HepG2 (cell line): ENCODE measurements around the gene CYB5A. TPM values are rescaled to one million over a fixed set of nuclear protein-coding genes. Genes with fewer than 3 reads are reported as not detected.

ENCODE experiments used
- ADNP ChIP-seq: sonication (generic); formaldehyde crosslinking; IDR thresholded peaks from 2 replicates; pipeline ENCODE4 v1.4.0; 2020; ENCODE audit warnings: missing genetic modification reagents
- CCDC6 ChIP-seq: sonication (generic); formaldehyde crosslinking; IDR thresholded peaks from 2 replicates; pipeline ENCODE4 v1.8.1; 2022; ENCODE audit warnings: mild to moderate bottlenecking, missing genetic modification reagents, moderate library complexity
- CEBPB ChIP-seq: IDR thresholded peaks from 2 replicates; pipeline ENCODE4 v1.6.1; 2011; ENCODE audit warnings: low read depth, low read length, improper control_type of control experiment, borderline replicate concordance
- EP300 ChIP-seq, 3 experiments: sonication (generic) in 1 of 3; formaldehyde crosslinking in 1 of 3; IDR thresholded peaks; 2 replicates each; pipeline versions ENCODE4 v1.5.1 to v1.6.1; 2011 to 2020; ENCODE audit warnings: low read depth in 2 of 3, low read length in 2 of 3, borderline replicate concordance in 1 of 3, improper control_type of control experiment in 1 of 3, mild to moderate bottlenecking in 1 of 3, missing genetic modification reagents in 1 of 3, moderate library complexity in 1 of 3
- ETV5 ChIP-seq: IDR thresholded peaks from 2 replicates; pipeline ENCODE4 v1.6.1; 2018; ENCODE audit warnings: missing biosample characterization, missing genetic modification reagents, inconsistent platforms, borderline replicate concordance
- FOSL1 ChIP-seq: sonication (generic); formaldehyde crosslinking; IDR thresholded peaks from 2 replicates; pipeline ENCODE4 v1.9.0; 2021; ENCODE audit warnings: missing genetic modification reagents, borderline replicate concordance
- FOXO1 ChIP-seq: sonication (generic); formaldehyde crosslinking; IDR thresholded peaks from 2 replicates; pipeline ENCODE4 v1.4.0; 2020; ENCODE audit warnings: missing genetic modification reagents
- GABPA ChIP-seq, 2 experiments: IDR thresholded peaks; 2 replicates each; pipeline ENCODE4 v1.6.1; 2011 to 2016; ENCODE audit warnings: low read depth in 2 of 2, low read length in 1 of 2, missing biosample characterization in 1 of 2, missing genetic modification characterization in 1 of 2
- GLI4 ChIP-seq: sonication (generic); formaldehyde crosslinking; IDR thresholded peaks from 2 replicates; pipeline ENCODE4 v1.5.1; 2020; ENCODE audit warnings: missing genetic modification reagents, mild to moderate bottlenecking, moderate library complexity, borderline replicate concordance
- ISL2 ChIP-seq: sonication (generic); formaldehyde crosslinking; IDR thresholded peaks from 2 replicates; pipeline ENCODE4 v1.5.0; 2020; ENCODE audit warnings: missing genetic modification reagents
- KLF16 ChIP-seq, 2 experiments: sonication (generic) in 1 of 2; formaldehyde crosslinking in 1 of 2; IDR thresholded peaks; 2 replicates each; pipeline versions ENCODE4 v1.6.1 to v1.8.0; 2016 to 2023; ENCODE audit warnings: missing genetic modification reagents in 2 of 2, missing compliant biosample characterization in 1 of 2
- KMT2B ChIP-seq: IDR thresholded peaks from 2 replicates; pipeline ENCODE4 v1.6.1; 2016; ENCODE audit warnings: missing genetic modification reagents, missing compliant biosample characterization
- MYPOP ChIP-seq: sonication (generic); formaldehyde crosslinking; IDR thresholded peaks from 2 replicates; pipeline ENCODE4 v1.8.1; 2023; ENCODE audit warnings: mild to moderate bottlenecking, moderate library complexity, missing genetic modification reagents
- NFKBIZ ChIP-seq: IDR thresholded peaks from 2 replicates; pipeline ENCODE4 v1.6.1; 2018; ENCODE audit warnings: missing genetic modification reagents, missing compliant biosample characterization
- NR2F6 ChIP-seq, 2 experiments: IDR thresholded peaks; 2 replicates each; pipeline ENCODE4 v1.6.1; 2016; ENCODE audit warnings: antibody characterized with exemption in 1 of 2, mild to moderate bottlenecking in 1 of 2
- PHF8 ChIP-seq: sonication (generic); formaldehyde crosslinking; IDR thresholded peaks from 2 replicates; pipeline ENCODE4 v1.5.0; 2020; ENCODE audit warnings: missing genetic modification reagents
- PPARG ChIP-seq: conservative IDR thresholded peaks from 2 replicates; pipeline ENCODE4 v1.6.1; 2016; ENCODE audit warnings: missing biosample characterization, missing genetic modification reagents
- RFX5 ChIP-seq: IDR thresholded peaks from 2 replicates; pipeline ENCODE4 v1.6.1; 2011; ENCODE audit warnings: low read depth, low read length, improper control_type of control experiment
- YEATS4 ChIP-seq: sonication (generic); formaldehyde crosslinking; IDR thresholded peaks from 2 replicates; pipeline ENCODE4 v1.4.0; 2020; ENCODE audit warnings: missing genetic modification reagents, borderline replicate concordance
- ZFP41 ChIP-seq: sonication (generic); formaldehyde crosslinking; IDR thresholded peaks from 2 replicates; pipeline ENCODE4 v1.4.0; 2020; ENCODE audit warnings: mild to moderate bottlenecking, missing genetic modification reagents, borderline replicate concordance
- ZNF44 ChIP-seq: sonication (generic); formaldehyde crosslinking; IDR thresholded peaks from 2 replicates; pipeline ENCODE4 v1.5.1; 2020; ENCODE audit warnings: mild to moderate bottlenecking, missing genetic modification reagents
- ZNF496 ChIP-seq: sonication (generic); formaldehyde crosslinking; IDR thresholded peaks from 2 replicates; pipeline ENCODE4 v1.8.1; 2023; ENCODE audit warnings: mild to moderate bottlenecking, moderate library complexity, missing genetic modification reagents; ENCODE audit not compliant: insufficient replicate concordance
- ZNF501 ChIP-seq: sonication (generic); formaldehyde crosslinking; IDR thresholded peaks from 2 replicates; pipeline ENCODE4 v1.5.1; 2020; ENCODE audit warnings: mild to moderate bottlenecking, moderate library complexity, missing genetic modification reagents
- ZNF546 ChIP-seq: sonication (generic); formaldehyde crosslinking; conservative IDR thresholded peaks from 2 replicates; pipeline ENCODE4 v1.8.1; 2023; ENCODE audit warnings: mild to moderate bottlenecking, missing genetic modification reagents
- ZNF564 ChIP-seq: sonication (generic); formaldehyde crosslinking; IDR thresholded peaks from 2 replicates; pipeline ENCODE4 v1.8.1; 2023; ENCODE audit warnings: mild to moderate bottlenecking, missing genetic modification reagents
- ZNF709 ChIP-seq: sonication (generic); formaldehyde crosslinking; IDR thresholded peaks from 2 replicates; pipeline ENCODE4 v1.5.0; 2020; ENCODE audit warnings: mild to moderate bottlenecking, missing genetic modification reagents
- polyA plus RNA-seq, 8 experiments: library from polyadenylated mRNA; depleted of rRNA in 3 of 8; stranded (reverse) in 7 of 8; unstranded in 1 of 8; fragments of >200 nt; fragmentation: Illumina TruSeq in 4 of 8; extraction: Trizol in 4 of 8; gene quantifications; 2 replicates each; pipeline versions ENCODE4 v1.2.1 to v1.2.3, GENCODE V29; 2011 to 2016; ENCODE audit warnings: low read depth in 4 of 8, missing spikeins in 1 of 8, mixed read lengths in 1 of 8; ENCODE audit not compliant: insufficient read depth in 1 of 8
- total RNA-seq, 5 experiments: library from RNA; depleted of rRNA; stranded (reverse); fragments of >200 nt; fragmentation: Illumina TruSeq; extraction: Trizol; gene quantifications; 2 replicates each; pipeline ENCODE4 v1.2.3, GENCODE V29; 2016; ENCODE audit warnings: low read depth in 1 of 5
- TF ChIP-seq, protein P1 (sequence below): IDR thresholded peaks from 2 replicates; pipeline ENCODE4 v1.6.1; 2016; ENCODE audit warnings: control low read depth

CYB5A gene
- total and polyA plus RNA-seq, 2 of the 13 experiments (the other 11 are each of a cell fraction or from before 2014, with no cell fraction given) = 215 to 356 TPM

GRCh38 chr18:74234326-74235171 lies 57.2 kb downstream of the CYB5A start (continued):
- TF ChIP-seq ADNP (CRISPR knock-in tag) (0 out of 2 replicates have a peak, but pooled peaks have one; percentile 18), PHF8 (CRISPR knock-in tag) (peak; percentile 29; the same call in 1 of the 2 replicates), PPARG (peak; percentile 57; the same call in 1 of the 2 replicates), NFKBIZ (peak; percentile 93), NR2F6 (IDR thresholded peaks at IDR 0.05) (peak; percentile 89), NR2F6 (CRISPR knock-in tag; IDR thresholded peaks at IDR 0.05) (peak; percentile 88), YEATS4 (peak; percentile 82; the same call in 1 of the 2 replicates), ZNF564 (CRISPR knock-in tag) (no peak), CCDC6 (CRISPR knock-in tag) (no peak), CEBPB (peak; percentile 85), ZNF546 (CRISPR knock-in tag) (no peak), EP300 (IDR thresholded peaks at IDR 0.05; ENCODE audit: low read depth in 2 of 2, low read length in 2 of 2) (peak; percentile 34 to 96; a peak in 3 of 4 replicates), EP300 (CRISPR knock-in tag; IDR thresholded peaks at IDR 0.05; ENCODE audit: borderline replicate concordance) (peak; percentile 84; the same call in 1 of the 2 replicates), GLI4 (no peak), GABPA (IDR thresholded peaks at IDR 0.05; ENCODE audit: low read depth, low read length) (no peak), GABPA (CRISPR knock-in tag; IDR thresholded peaks at IDR 0.05; ENCODE audit: low read depth) (peak; percentile 43), ETV5 (peak; percentile 59; the same call in 1 of the 2 replicates), MYPOP (CRISPR knock-in tag) (peak; percentile 49; the same call in 1 of the 2 replicates), RFX5 (0 out of 2 replicates have a peak, but pooled peaks have one; percentile 30), ZNF709 (no peak), KMT2B (0 out of 2 replicates have a peak, but pooled peaks have one; percentile 43), ZNF496 (no peak), FOSL1 (CRISPR knock-in tag) (peak; percentile 15; the same call in 1 of the 2 replicates), FOXO1 (CRISPR knock-in tag) (peak; percentile 92; the same call in 1 of the 2 replicates), ZNF501 (CRISPR knock-in tag) (peak; percentile 74), KLF16 (CRISPR knock-in tag; IDR thresholded peaks at IDR 0.05) (peak in 1 of 2 experiments; percentile 84; a peak in 2 of 4 replicates), ZNF44 (CRISPR knock-in tag) (0 out of 2 replicates have a peak, but pooled peaks have one; percentile 81), ZFP41 (CRISPR knock-in tag) (no peak), ISL2 (CRISPR knock-in tag) (peak; percentile 88)
- TF ChIP-seq, protein P1, sequence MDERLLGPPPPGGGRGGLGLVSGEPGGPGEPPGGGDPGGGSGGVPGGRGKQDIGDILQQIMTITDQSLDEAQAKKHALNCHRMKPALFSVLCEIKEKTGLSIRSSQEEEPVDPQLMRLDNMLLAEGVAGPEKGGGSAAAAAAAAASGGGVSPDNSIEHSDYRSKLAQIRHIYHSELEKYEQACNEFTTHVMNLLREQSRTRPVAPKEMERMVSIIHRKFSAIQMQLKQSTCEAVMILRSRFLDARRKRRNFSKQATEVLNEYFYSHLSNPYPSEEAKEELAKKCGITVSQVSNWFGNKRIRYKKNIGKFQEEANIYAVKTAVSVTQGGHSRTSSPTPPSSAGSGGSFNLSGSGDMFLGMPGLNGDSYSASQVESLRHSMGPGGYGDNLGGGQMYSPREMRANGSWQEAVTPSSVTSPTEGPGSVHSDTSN (CRISPR knock-in tag) = no peak
